CD4-positive, alpha-beta T cell treated with Interleukin-2 at 100 ng/mL for 4 hours (primary cell): ENCODE data around the gene GPR162.

Source experiments
- DNase-seq: peaks from one replicate; pipeline ENCODE4 v3.0.0-alpha.2; 2020; ENCODE audit warnings: low spot score

GPR162 gene

GRCh38 chr12:6821591-6822425 lies at the start of gene GPR162:
Gene GPR162, plus strand, starts transcription at chr12:6821821. Its CDS starts 2,078 bp downstream, at chr12:6823899.
- DNase-seq = no peak

GRCh38 chr12:6772331-6772695 lies 49.3 kb upstream of the GPR162 start, which contains the start of gene LAG3:
Gene LAG3, plus strand, starts transcription at chr12:6772520. Its CDS starts 333 bp downstream, at chr12:6772853.
- peak; percentile 27 for DNase-seq

- no peak for DNase-seq
Measured at GRCh38 chr12:6772726-6773589, 48.7 kb upstream of the GPR162 start.

- no peak for DNase-seq
Measured at GRCh38 chr12:6773590-6774351, 47.9 kb upstream of the GPR162 start.

GRCh38 chr12:6774499-6775062 lies 47.0 kb upstream of the GPR162 start:
- DNase-seq = peak; percentile 58

GRCh38 chr12:6775185-6776174 lies 46.1 kb upstream of the GPR162 start:
- DNase-seq = no peak

- no peak for DNase-seq
Measured at GRCh38 chr12:6777386-6777785, 44.2 kb upstream of the GPR162 start.

GRCh38 chr12:6778217-6778573 lies 43.4 kb upstream of the GPR162 start:
- DNase-seq = no peak

- DNase-seq = peak; percentile 89
Measured at GRCh38 chr12:6778574-6779550, 42.8 kb upstream of the GPR162 start.

GRCh38 chr12:6779708-6780432 lies 41.8 kb upstream of the GPR162 start:
- DNase-seq = no peak

- no peak for DNase-seq
Measured at GRCh38 chr12:6780573-6780972, 41.0 kb upstream of the GPR162 start.

GRCh38 chr12:6782119-6782518 lies 39.5 kb upstream of the GPR162 start:
- DNase-seq = no peak

- DNase-seq = no peak
Measured at GRCh38 chr12:6782850-6783566, 38.6 kb upstream of the GPR162 start.

GRCh38 chr12:6783828-6784227 lies 37.8 kb upstream of the GPR162 start:
- DNase-seq = no peak

- DNase-seq = no peak
Measured at GRCh38 chr12:6784296-6784695, 37.3 kb upstream of the GPR162 start.

GRCh38 chr12:6784761-6785160 lies 36.9 kb upstream of the GPR162 start:
- DNase-seq = no peak

GRCh38 chr12:6786416-6787094 lies 35.1 kb upstream of the GPR162 start:
- DNase-seq = no peak

- DNase-seq = no peak
Measured at GRCh38 chr12:6787309-6787708, 34.3 kb upstream of the GPR162 start.
